Mesendoderm (in vitro differentiated cells): ENCODE measurements around the gene NGEF.

Experiments
- DNase-seq: peaks from one replicate; pipeline ENCODE4 v3.0.0; 2013
- H2AK5ac ChIP-seq: 2 replicates; pipeline ENCODE4 v1.6.1; 2013; ENCODE audit warnings: low read length, inconsistent platforms
- H2BK120ac ChIP-seq: 2 replicates; pipeline ENCODE4 v1.6.1; 2013; ENCODE audit warnings: low read depth, mild to moderate bottlenecking, low read length, moderate library complexity, mixed read lengths
- H2BK15ac ChIP-seq: replicated peaks from 2 replicates; pipeline ENCODE4 v1.6.1; 2013; ENCODE audit warnings: low read depth, mild to moderate bottlenecking, moderate library complexity
- H2BK5ac ChIP-seq: 2 replicates; pipeline ENCODE4 v1.6.1; 2013; ENCODE audit warnings: low read length, inconsistent platforms
- H3K18ac ChIP-seq: 2 replicates; pipeline ENCODE4 v1.6.1; 2013; ENCODE audit warnings: mild to moderate bottlenecking, low read length, mixed read lengths
- H3K23ac ChIP-seq: one replicate; pipeline ENCODE4 v1.6.1; 2013; ENCODE audit warnings: low read length
- H3K27ac ChIP-seq: 2 replicates; pipeline ENCODE4 v1.5.1; 2013; ENCODE audit warnings: low read depth, mild to moderate bottlenecking, inconsistent platforms, low read length, moderate library complexity
- H3K27me3 ChIP-seq: 2 replicates; pipeline ENCODE4 v1.6.1; 2013; ENCODE audit warnings: low read length, control low read depth, mild to moderate bottlenecking, inconsistent platforms; ENCODE audit not compliant: insufficient read depth, poor library complexity
- H3K36me3 ChIP-seq: 2 replicates; pipeline ENCODE4 v1.6.1; 2013; ENCODE audit warnings: low read length, inconsistent platforms; ENCODE audit not compliant: control insufficient read depth, insufficient read depth
- H3K4ac ChIP-seq: one replicate; pipeline ENCODE4 v1.6.1; 2013; ENCODE audit warnings: low read depth, mild to moderate bottlenecking, low read length, moderate library complexity
- H3K4me1 ChIP-seq: 2 replicates; pipeline ENCODE4 v1.6.1; 2013; ENCODE audit warnings: low read depth, low read length, inconsistent platforms; ENCODE audit not compliant: control insufficient read depth
- H3K4me2 ChIP-seq: 2 replicates; pipeline ENCODE4 v1.6.1; 2013; ENCODE audit warnings: low read length
- H3K4me3 ChIP-seq: 2 replicates; pipeline ENCODE4 v1.5.1; 2013; ENCODE audit warnings: mild to moderate bottlenecking, low read length
- H3K56ac ChIP-seq: one replicate; pipeline ENCODE4 v1.6.1; 2013; ENCODE audit warnings: low read length
- H3K79me1 ChIP-seq: 2 replicates; pipeline ENCODE4 v1.6.1; 2013; ENCODE audit warnings: low read length, inconsistent platforms
- H3K79me2 ChIP-seq: 2 replicates; pipeline ENCODE4 v1.6.1; 2013; ENCODE audit warnings: mild to moderate bottlenecking, low read length; ENCODE audit not compliant: control insufficient read depth, insufficient read depth
- H3K9ac ChIP-seq: 2 replicates; pipeline ENCODE4 v1.6.1; 2013; ENCODE audit warnings: low read length, inconsistent platforms
- H4K5ac ChIP-seq: one replicate; pipeline ENCODE4 v1.6.1; 2013; ENCODE audit warnings: low read length
- H4K8ac ChIP-seq: one replicate; pipeline ENCODE4 v1.6.1; 2013; ENCODE audit warnings: low read depth, mild to moderate bottlenecking, control low read depth, low read length, moderate library complexity
- WGBS: extraction: QIAGEN DNeasy Blood & Tissue Kit; methylation state at CpG from one replicate; pipeline ENCODE4 v1.1.7; 2013; ENCODE audit warnings: low lambda C conversion rate, missing lambda C conversion rate; ENCODE audit not compliant: insufficient coverage; ENCODE audit errors: extremely low coverage; 5-methylcytosine and 5-hydroxymethylcytosine counted together

The NGEF gene

GRCh38 chr2:232951181-232951580 lies 61.9 kb downstream of the NGEF start:
- Histone ChIP-seq H3K23ac (no peak overlapping the region), H3K4ac (no peak overlapping the region), H3K27me3 (no peaks in the 10 kb centered on the region), H2BK120ac (no peak overlapping the region), H3K79me1 (no peaks in the 10 kb centered on the region), H3K27ac (no peak overlapping the region), H4K5ac (no peak overlapping the region), H3K18ac (no peak overlapping the region), H3K56ac (no peak overlapping the region), H3K36me3 (no peaks in the 10 kb centered on the region), H3K4me3 (no peak overlapping the region), H3K4me1 (no peaks in the 10 kb centered on the region), H2BK5ac (no peak overlapping the region), H3K4me2 (no peak overlapping the region), H2AK5ac (no peak overlapping the region), H4K8ac (no peak overlapping the region), H2BK15ac (no peak overlapping the region), H3K9ac (no peak overlapping the region), H3K79me2 (no peaks in the 10 kb centered on the region)
- WGBS, result no CpG with 5 or more reads among the region's 11 CpGs
- no peak for DNase-seq

- Histone ChIP-seq H2BK15ac (no peak overlapping the region), H2BK5ac (no peak overlapping the region), H3K4ac (no peak overlapping the region), H2BK120ac (no peak overlapping the region), H3K79me2 (no peaks in the 10 kb centered on the region), H3K18ac (no peak overlapping the region), H3K4me3 (no peak overlapping the region), H3K4me2 (no peak overlapping the region), H2AK5ac (no peak overlapping the region), H3K27me3 (no peaks in the 10 kb centered on the region), H3K23ac (no peak overlapping the region), H4K5ac (no peak overlapping the region), H3K79me1 (no peaks in the 10 kb centered on the region), H3K56ac (no peak overlapping the region), H3K36me3 (no peaks in the 10 kb centered on the region), H4K8ac (no peak overlapping the region), H3K27ac (no peak overlapping the region), H3K4me1 (no peaks in the 10 kb centered on the region), H3K9ac (no peak overlapping the region)
- no peak for DNase-seq
- no CpG with 5 or more reads among the region's 8 CpGs for WGBS
Observed at GRCh38 chr2:232950751-232951150, 62.3 kb downstream of the NGEF start.

DNA sequence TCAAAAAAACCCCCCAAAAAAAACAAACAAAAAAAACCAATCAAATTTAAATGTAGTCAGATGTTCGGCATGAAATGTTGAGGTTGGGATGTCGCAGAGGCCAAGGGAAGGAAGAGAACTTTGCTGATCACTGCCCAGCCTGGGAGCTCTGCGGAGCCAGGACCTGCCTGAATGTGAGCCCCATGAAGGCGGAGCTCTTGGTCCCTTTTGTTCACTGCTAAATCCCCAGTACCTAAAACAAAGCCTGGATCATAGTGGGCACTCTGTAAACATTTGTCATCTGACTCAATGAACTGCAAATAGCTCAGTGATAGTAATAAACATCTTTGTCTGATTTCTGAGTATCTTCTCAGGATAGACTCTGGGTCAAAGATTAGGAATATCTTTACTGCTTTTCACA lies 64.0 kb downstream of the NGEF start:
- WGBS, result no CpG with 5 or more reads among the region's 4 CpGs
- no peak overlapping the region for H3K23ac ChIP-seq
- no peak overlapping the region for H2AK5ac ChIP-seq
- no peak overlapping the region for H2BK15ac ChIP-seq
- no peak overlapping the region for H3K56ac ChIP-seq
- H3K9ac ChIP-seq, result no peak overlapping the region
- H3K27ac ChIP-seq, result no peak overlapping the region
- no peak overlapping the region for H3K4me2 ChIP-seq
- H3K4ac ChIP-seq, result no peak overlapping the region
- no peak for DNase-seq
- H3K4me3 ChIP-seq, result no peak overlapping the region
- no peaks in the 10 kb centered on the region for H3K36me3 ChIP-seq
- H4K8ac ChIP-seq, result no peak overlapping the region
- H3K18ac ChIP-seq, result no peak overlapping the region
- H4K5ac ChIP-seq, result no peak overlapping the region
- no peaks in the 10 kb centered on the region for H3K79me1 ChIP-seq
- no peaks in the 10 kb centered on the region for H3K27me3 ChIP-seq
- no peaks in the 10 kb centered on the region for H3K79me2 ChIP-seq
- H3K4me1 ChIP-seq, result no peaks in the 10 kb centered on the region
- H2BK5ac ChIP-seq, result no peak overlapping the region
- no peak overlapping the region for H2BK120ac ChIP-seq

GRCh38 chr2:232942831-232943230 lies 70.2 kb downstream of the NGEF start:
- Histone ChIP-seq H3K56ac (no peak overlapping the region), H3K27ac (no peak overlapping the region), H3K79me2 (no peaks in the 10 kb centered on the region), H3K4me1 (no peaks in the 10 kb centered on the region), H3K4ac (no peak overlapping the region), H2AK5ac (no peak overlapping the region), H3K18ac (no peak overlapping the region), H4K5ac (no peak overlapping the region), H3K23ac (no peak overlapping the region), H3K79me1 (no peaks in the 10 kb centered on the region), H2BK15ac (no peak overlapping the region), H3K9ac (no peak overlapping the region), H4K8ac (no peak overlapping the region), H3K27me3 (no peaks in the 10 kb centered on the region), H3K4me3 (no peak overlapping the region), H3K36me3 (no peaks in the 10 kb centered on the region), H2BK120ac (no peak overlapping the region), H3K4me2 (no peak overlapping the region), H2BK5ac (no peak overlapping the region)
- no CpG with 5 or more reads among the region's 3 CpGs for WGBS
- DNase-seq, result no peak

DNA sequence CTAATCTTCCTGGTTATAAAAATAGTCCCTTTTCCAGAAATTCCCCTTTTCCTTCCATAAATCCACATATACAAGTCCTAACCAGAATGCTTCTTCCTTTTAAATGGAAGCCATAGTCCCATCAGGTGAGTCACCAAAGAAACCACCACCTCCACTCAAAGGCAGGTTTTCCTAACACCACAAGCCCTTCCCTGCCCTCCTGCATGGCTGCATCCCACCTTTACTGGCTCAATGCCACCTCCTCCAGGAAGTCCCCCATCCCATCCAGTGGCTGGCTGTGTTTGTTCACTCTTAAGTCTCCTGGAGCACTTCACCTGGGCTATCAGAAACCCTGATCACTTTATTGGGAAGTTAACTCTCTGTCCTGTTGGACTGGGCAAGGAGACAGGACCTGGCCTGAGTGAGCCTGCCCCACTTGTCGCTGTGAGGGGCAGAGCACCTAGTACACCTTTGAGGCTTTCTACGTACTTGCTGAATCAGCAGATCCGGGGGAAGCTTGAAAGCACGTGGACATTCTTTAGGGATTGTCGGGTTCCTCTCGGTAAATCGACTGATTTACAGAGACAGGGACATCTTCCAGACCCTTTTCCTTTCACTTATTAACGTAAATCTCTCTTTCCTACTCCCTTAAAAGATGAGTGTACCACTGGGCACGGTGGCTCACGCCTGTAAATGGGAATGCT lies 71.0 kb downstream of the NGEF start:
- H4K8ac ChIP-seq, result no peak overlapping the region
- no peak overlapping the region for H2AK5ac ChIP-seq
- H3K18ac ChIP-seq, result no peak overlapping the region
- H3K56ac ChIP-seq, result no peak overlapping the region
- no peak overlapping the region for H4K5ac ChIP-seq
- H3K23ac ChIP-seq, result no peak overlapping the region
- no peaks in the 10 kb centered on the region for H3K4me1 ChIP-seq
- H3K27me3 ChIP-seq, result no peaks in the 10 kb centered on the region
- no peak overlapping the region for H3K27ac ChIP-seq
- H3K36me3 ChIP-seq, result no peaks in the 10 kb centered on the region
- no peak for DNase-seq
- no peak overlapping the region for H2BK5ac ChIP-seq
- no peak overlapping the region for H3K4ac ChIP-seq
- no peaks in the 10 kb centered on the region for H3K79me1 ChIP-seq
- no peak overlapping the region for H3K4me2 ChIP-seq
- no peak overlapping the region for H3K9ac ChIP-seq
- WGBS, result no CpG with 5 or more reads among the region's 10 CpGs
- H3K4me3 ChIP-seq, result no peak overlapping the region
- H2BK15ac ChIP-seq, result no peak overlapping the region
- no peak overlapping the region for H2BK120ac ChIP-seq
- no peaks in the 10 kb centered on the region for H3K79me2 ChIP-seq

DNA sequence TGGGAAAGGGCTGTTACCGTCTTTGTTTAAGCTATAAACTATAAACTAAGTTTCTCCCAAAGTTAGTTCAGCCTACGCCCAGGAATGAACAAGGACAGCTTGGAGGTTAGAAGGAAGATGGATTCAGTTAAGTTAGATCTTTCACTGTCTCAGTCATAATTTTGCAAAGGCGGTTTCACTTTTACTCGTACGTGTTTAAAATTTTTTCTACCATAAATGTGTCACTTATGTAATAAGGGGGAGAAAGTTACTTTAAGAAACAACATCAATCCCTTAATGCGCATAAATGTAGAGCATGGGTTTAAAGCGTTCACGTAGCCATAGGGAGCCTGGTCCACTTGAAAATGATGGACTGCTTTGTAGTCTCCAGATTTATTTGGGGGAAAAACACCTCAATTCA lies 71.7 kb downstream of the NGEF start:
- Histone ChIP-seq H2BK5ac (no peak overlapping the region), H3K27ac (no peak overlapping the region), H3K4me3 (no peak overlapping the region), H3K56ac (no peak overlapping the region), H3K4me1 (no peaks in the 10 kb centered on the region), H3K79me2 (no peaks in the 10 kb centered on the region), H3K27me3 (no peaks in the 10 kb centered on the region), H3K4me2 (no peak overlapping the region), H2BK15ac (no peak overlapping the region), H3K18ac (no peak overlapping the region), H2AK5ac (no peak overlapping the region), H4K5ac (no peak overlapping the region), H3K36me3 (no peaks in the 10 kb centered on the region), H4K8ac (no peak overlapping the region), H3K79me1 (no peaks in the 10 kb centered on the region), H2BK120ac (no peak overlapping the region), H3K9ac (no peak overlapping the region), H3K4ac (no peak overlapping the region), H3K23ac (no peak overlapping the region)
- WGBS, result no CpG with 5 or more reads among the region's 8 CpGs
- DNase-seq, result no peak
